Kidney epithelial cell (primary cell): Measurements from ENCODE around the gene MYLK. TPM values are rescaled to one million over a fixed set of nuclear protein-coding genes. Genes with fewer than 3 reads are reported as not detected.
A peak's percentile ranks its signal among the peaks of the same experiment; 100 is the strongest.

ENCODE experiments used
- DNase-seq: peaks from one replicate; pipeline ENCODE4 v3.0.0-alpha.2; 2010; ENCODE audit warnings: low read depth
- H3K27me3 ChIP-seq: 2 replicates; pipeline ENCODE4 v1.6.0; 2011; ENCODE audit warnings: low read length; ENCODE audit not compliant: control insufficient read depth, insufficient read depth
- H3K36me3 ChIP-seq: 2 replicates; pipeline ENCODE4 v1.5.1; 2011; ENCODE audit warnings: low read length; ENCODE audit not compliant: control insufficient read depth, insufficient read depth
- H3K4me3 ChIP-seq: 2 replicates; pipeline ENCODE4 v1.5.1; 2011; ENCODE audit warnings: low read depth, mild to moderate bottlenecking, control low read depth, low read length
- CTCF ChIP-seq: IDR thresholded peaks from 2 replicates; pipeline ENCODE4 v1.5.1; 2011; ENCODE audit warnings: mild to moderate bottlenecking, moderate library complexity, low read length, control low read depth, inconsistent platforms; ENCODE audit not compliant: insufficient read depth, poor library complexity, severe bottlenecking
- total RNA-seq: library from RNA; depleted of rRNA; stranded (reverse); fragments of >200 nt; gene quantifications from 2 replicates; pipeline ENCODE4 v1.2.3, GENCODE V29; 2015

The MYLK gene
- total RNA-seq, 1 donor from 2014 or later = 49.7 TPM

- no peak for DNase-seq
- H3K4me3 ChIP-seq = no peak overlapping the region
- no peaks in the 10 kb centered on the region for H3K27me3 ChIP-seq
- no peak for TF ChIP-seq CTCF
- peaks cover 3% of the 10 kb centered on the region for H3K36me3 ChIP-seq
These were observed 52.7 kb downstream of the MYLK start for GRCh38 chr3:123831420-123831819.

GRCh38 chr3:123821920-123822319, 62.2 kb downstream of the MYLK start:
- H3K27me3 ChIP-seq = no peaks in the 10 kb centered on the region
- peaks cover 4% of the 10 kb centered on the region for H3K36me3 ChIP-seq
- H3K4me3 ChIP-seq = no peak overlapping the region
- DNase-seq = no peak
- TF ChIP-seq CTCF = no peak

GRCh38 chr3:123819949-123820348, 64.2 kb downstream of the MYLK start:
- no peak for DNase-seq
- no peak for TF ChIP-seq CTCF
- Histone ChIP-seq H3K36me3 (peaks cover 2% of the 10 kb centered on the region), H3K4me3 (no peak overlapping the region), H3K27me3 (no peaks in the 10 kb centered on the region)

- Histone ChIP-seq H3K36me3 (peaks cover 2% of the 10 kb centered on the region), H3K27me3 (no peaks in the 10 kb centered on the region), H3K4me3 (no peak overlapping the region)
- TF ChIP-seq CTCF = no peak
- DNase-seq = peak; percentile 71
These were observed 65.2 kb downstream of the MYLK start for GRCh38 chr3:123818921-123819429.

- TF ChIP-seq CTCF = no peak
- Histone ChIP-seq H3K27me3 (no peaks in the 10 kb centered on the region), H3K36me3 (peaks cover 2% of the 10 kb centered on the region), H3K4me3 (no peak overlapping the region)
- DNase-seq = no peak
These were observed 65.7 kb downstream of the MYLK start for GRCh38 chr3:123818324-123818920.

- Histone ChIP-seq H3K27me3 (no peaks in the 10 kb centered on the region), H3K36me3 (peaks cover 1% of the 10 kb centered on the region), H3K4me3 (no peak overlapping the region)
- no peak for TF ChIP-seq CTCF
- no peak for DNase-seq
These were observed 66.7 kb downstream of the MYLK start for GRCh38 chr3:123817413-123817812.
